HepG2 (cell line): ENCODE measurements around the gene SLC12A9. TPM values are rescaled to one million over a fixed set of nuclear protein-coding genes. Genes with fewer than 3 reads are reported as not detected.

Experiments
- ATM ChIP-seq: fragments of 450-650 bp; IDR thresholded peaks from 2 replicates; pipeline ENCODE4 v1.7.1; 2017; ENCODE audit warnings: mild to moderate bottlenecking, borderline replicate concordance
- ETV5 ChIP-seq: IDR thresholded peaks from 2 replicates; pipeline ENCODE4 v1.6.1; 2018; ENCODE audit warnings: missing biosample characterization, missing genetic modification reagents, inconsistent platforms, borderline replicate concordance
- FOXJ3 ChIP-seq: sonication (generic); formaldehyde crosslinking; IDR thresholded peaks from 2 replicates; pipeline ENCODE4 v1.4.0; 2020; ENCODE audit warnings: missing genetic modification reagents, mild to moderate bottlenecking, borderline replicate concordance
- JUNB ChIP-seq: sonication (generic); formaldehyde crosslinking; IDR thresholded peaks from 2 replicates; pipeline ENCODE4 v1.8.0; 2022; ENCODE audit warnings: missing genetic modification reagents, mild to moderate bottlenecking, borderline replicate concordance
- KLF11 ChIP-seq: IDR thresholded peaks from 2 replicates; pipeline ENCODE4 v1.6.1; 2016; ENCODE audit warnings: missing compliant biosample characterization
- MXI1 ChIP-seq: IDR thresholded peaks from 3 replicates; pipeline ENCODE4 v1.6.1; 2012; ENCODE audit warnings: low read depth, low read length, inconsistent platforms, borderline replicate concordance
- NR2F1 ChIP-seq, 2 experiments: fragments of 450-650 bp in 1 of 2; formaldehyde crosslinking in 1 of 2; IDR thresholded peaks; 2 replicates each; pipeline versions ENCODE4 v1.5.0 to v1.6.1; 2016 to 2020; ENCODE audit warnings: mild to moderate bottlenecking in 1 of 2, missing compliant biosample characterization in 1 of 2, missing genetic modification reagents in 1 of 2, moderate library complexity in 1 of 2
- PAF1 ChIP-seq: IDR thresholded peaks from 2 replicates; pipeline ENCODE4 v1.6.1; 2016; ENCODE audit warnings: missing genetic modification reagents, missing compliant biosample characterization
- RAD21 ChIP-seq: fragments of 450-650 bp; formaldehyde crosslinking; IDR thresholded peaks from 2 replicates; pipeline ENCODE4 v1.5.0; 2020; ENCODE audit warnings: mild to moderate bottlenecking
- RBFOX2 ChIP-seq: fragments of 200-400 bp; formaldehyde crosslinking; IDR thresholded peaks from 2 replicates; pipeline ENCODE4 v1.6.1; 2017; ENCODE audit warnings: low read depth, mild to moderate bottlenecking, low read length
- RBM39 ChIP-seq: fragments of 200-400 bp; formaldehyde crosslinking; IDR thresholded peaks from one replicate; pipeline ENCODE4 v1.6.1; 2018; ENCODE audit warnings: antibody characterized with exemption, mild to moderate bottlenecking, low read depth, low read length; ENCODE audit not compliant: poor library complexity, severe bottlenecking
- SNAPC2 ChIP-seq: sonication (generic); formaldehyde crosslinking; IDR thresholded peaks from 2 replicates; pipeline ENCODE4 v1.8.1; 2022; ENCODE audit warnings: mild to moderate bottlenecking, missing genetic modification reagents
- SOX13 ChIP-seq, 3 experiments: fragments of 450-650 bp in 1 of 3; sonication (generic) in 1 of 3; formaldehyde crosslinking in 1 of 3; IDR thresholded peaks in 2 of 3; conservative IDR thresholded peaks in 1 of 3; 2 replicates each; pipeline versions ENCODE4 v1.5.0 to v1.6.1; 2016 to 2020; ENCODE audit warnings: antibody characterized with exemption in 1 of 3, mild to moderate bottlenecking in 1 of 3, missing compliant biosample characterization in 1 of 3, missing genetic modification reagents in 1 of 3, moderate library complexity in 1 of 3
- SRY ChIP-seq: sonication (generic); formaldehyde crosslinking; IDR thresholded peaks from 2 replicates; pipeline ENCODE4 v1.8.0; 2022; ENCODE audit warnings: mild to moderate bottlenecking, missing genetic modification reagents
- TAF1 ChIP-seq: sonication (generic); formaldehyde crosslinking; IDR thresholded peaks from 2 replicates; pipeline ENCODE4 v1.4.0; 2020; ENCODE audit warnings: missing genetic modification reagents
- TP53 ChIP-seq: sonication (generic); formaldehyde crosslinking; conservative IDR thresholded peaks from 2 replicates; pipeline ENCODE4 v1.4.0; 2020; ENCODE audit warnings: missing genetic modification reagents
- ZNF205 ChIP-seq: IDR thresholded peaks from 2 replicates; pipeline ENCODE4 v1.6.1; 2018; ENCODE audit warnings: missing biosample characterization, missing genetic modification reagents
- ZNF317 ChIP-seq: sonication (generic); formaldehyde crosslinking; IDR thresholded peaks from 2 replicates; pipeline ENCODE4 v1.5.0; 2020; ENCODE audit warnings: mild to moderate bottlenecking, missing genetic modification reagents
- ZNF367 ChIP-seq: sonication (generic); formaldehyde crosslinking; IDR thresholded peaks from 2 replicates; pipeline ENCODE4 v1.4.0; 2020; ENCODE audit warnings: missing genetic modification reagents, borderline replicate concordance
- ZSCAN25 ChIP-seq: sonication (generic); formaldehyde crosslinking; IDR thresholded peaks from 2 replicates; pipeline ENCODE4 v1.8.0; 2022; ENCODE audit warnings: mild to moderate bottlenecking, missing genetic modification reagents
- polyA plus RNA-seq, 8 experiments: library from polyadenylated mRNA; depleted of rRNA in 3 of 8; stranded (reverse) in 7 of 8; unstranded in 1 of 8; fragments of >200 nt; fragmentation: Illumina TruSeq in 4 of 8; extraction: Trizol in 4 of 8; gene quantifications; 2 replicates each; pipeline versions ENCODE4 v1.2.1 to v1.2.3, GENCODE V29; 2011 to 2016; ENCODE audit warnings: low read depth in 4 of 8, missing spikeins in 1 of 8, mixed read lengths in 1 of 8; ENCODE audit not compliant: insufficient read depth in 1 of 8
- total RNA-seq, 5 experiments: library from RNA; depleted of rRNA; stranded (reverse); fragments of >200 nt; fragmentation: Illumina TruSeq; extraction: Trizol; gene quantifications; 2 replicates each; pipeline ENCODE4 v1.2.3, GENCODE V29; 2016; ENCODE audit warnings: low read depth in 1 of 5
- TF ChIP-seq, protein P1 (sequence below): sonication (generic); formaldehyde crosslinking; IDR thresholded peaks from 2 replicates; pipeline ENCODE4 v1.5.1; 2020; ENCODE audit warnings: missing genetic modification reagents, mild to moderate bottlenecking, borderline replicate concordance
- TF ChIP-seq, protein P2 (sequence below): sonication (generic); formaldehyde crosslinking; IDR thresholded peaks from 2 replicates; pipeline ENCODE4 v1.8.1; 2022; ENCODE audit warnings: low read depth, mild to moderate bottlenecking, missing genetic modification reagents
- TF ChIP-seq, protein P3 (sequence below): IDR thresholded peaks from 2 replicates; pipeline ENCODE4 v1.6.1; 2016; ENCODE audit warnings: missing genetic modification reagents, missing compliant biosample characterization

SLC12A9 gene
- total and polyA plus RNA-seq, 2 of the 13 experiments (the other 11 are each of a cell fraction or from before 2014, with no cell fraction given), result 8.7 to 16.6 TPM

DNA sequence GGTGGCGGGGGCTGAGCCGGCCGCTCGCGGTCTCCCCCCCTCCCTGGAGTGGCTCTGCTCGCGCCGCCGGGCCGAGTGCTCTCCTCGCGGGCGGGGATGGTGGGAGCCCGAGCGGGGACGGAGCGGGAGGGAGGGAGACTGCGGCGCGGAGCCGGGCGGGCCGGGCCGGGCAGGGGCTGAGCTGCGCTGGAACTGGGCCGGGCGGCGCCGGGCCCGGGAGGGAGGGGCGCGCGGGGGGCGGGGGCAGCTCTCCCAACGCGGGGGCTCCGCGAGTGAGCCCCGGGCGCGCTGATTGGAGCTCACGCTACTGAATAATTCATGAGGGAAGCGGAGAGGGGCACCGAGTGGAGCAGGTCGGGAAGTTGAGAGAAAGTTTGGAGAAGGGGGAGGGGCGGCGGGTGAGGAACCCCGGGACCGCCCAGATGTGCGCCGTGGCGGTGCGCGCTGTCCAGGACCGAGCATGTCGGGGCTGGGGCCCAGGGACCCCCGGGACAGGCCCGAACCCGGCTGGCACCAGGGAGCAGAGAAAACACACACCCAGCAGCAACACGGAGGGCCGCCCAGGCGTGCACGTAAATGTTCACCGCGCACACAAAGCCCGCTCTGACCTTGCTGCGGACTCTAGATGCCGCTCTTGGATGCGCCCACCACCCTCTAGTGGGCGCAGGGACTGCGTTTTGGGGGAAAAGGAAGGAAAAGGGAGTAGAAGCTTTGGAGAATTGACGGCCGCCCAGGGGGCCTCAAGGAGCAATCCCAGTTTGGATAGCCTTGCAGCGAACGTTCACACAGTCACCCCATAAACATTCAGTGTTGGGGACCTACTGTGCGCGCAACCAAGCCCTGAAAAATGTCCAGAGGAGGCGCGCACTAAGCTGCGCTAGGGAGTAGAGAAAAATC, 24.9 kb upstream of the SLC12A9 start, which contains the start of gene EPHB4 (continued):
- TF ChIP-seq RBFOX2, result peak; percentile 80
- TF ChIP-seq RAD21 (CRISPR knock-in tag), result peak; percentile 67; the same call in 1 of the 2 replicates
- peak; percentile 60; the same call in 1 of the 2 replicates for TF ChIP-seq TP53
- TF ChIP-seq ZNF367 (CRISPR knock-in tag), result no peak
- TF ChIP-seq, protein P1, sequence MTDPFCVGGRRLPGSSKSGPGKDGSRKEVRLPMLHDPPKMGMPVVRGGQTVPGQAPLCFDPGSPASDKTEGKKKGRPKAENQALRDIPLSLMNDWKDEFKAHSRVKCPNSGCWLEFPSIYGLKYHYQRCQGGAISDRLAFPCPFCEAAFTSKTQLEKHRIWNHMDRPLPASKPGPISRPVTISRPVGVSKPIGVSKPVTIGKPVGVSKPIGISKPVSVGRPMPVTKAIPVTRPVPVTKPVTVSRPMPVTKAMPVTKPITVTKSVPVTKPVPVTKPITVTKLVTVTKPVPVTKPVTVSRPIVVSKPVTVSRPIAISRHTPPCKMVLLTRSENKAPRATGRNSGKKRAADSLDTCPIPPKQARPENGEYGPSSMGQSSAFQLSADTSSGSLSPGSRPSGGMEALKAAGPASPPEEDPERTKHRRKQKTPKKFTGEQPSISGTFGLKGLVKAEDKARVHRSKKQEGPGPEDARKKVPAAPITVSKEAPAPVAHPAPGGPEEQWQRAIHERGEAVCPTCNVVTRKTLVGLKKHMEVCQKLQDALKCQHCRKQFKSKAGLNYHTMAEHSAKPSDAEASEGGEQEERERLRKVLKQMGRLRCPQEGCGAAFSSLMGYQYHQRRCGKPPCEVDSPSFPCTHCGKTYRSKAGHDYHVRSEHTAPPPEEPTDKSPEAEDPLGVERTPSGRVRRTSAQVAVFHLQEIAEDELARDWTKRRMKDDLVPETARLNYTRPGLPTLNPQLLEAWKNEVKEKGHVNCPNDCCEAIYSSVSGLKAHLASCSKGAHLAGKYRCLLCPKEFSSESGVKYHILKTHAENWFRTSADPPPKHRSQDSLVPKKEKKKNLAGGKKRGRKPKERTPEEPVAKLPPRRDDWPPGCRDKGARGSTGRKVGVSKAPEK (CRISPR knock-in tag), result no peak
- TF ChIP-seq ZSCAN25, result peak; percentile 83; the same call in 1 of the 2 replicates
- 0 out of 2 replicates have a peak, but pooled peaks have one; percentile 24 for TF ChIP-seq KLF11 (CRISPR knock-in tag)
- TF ChIP-seq ZNF205 (CRISPR knock-in tag), result peak; percentile 78
- TF ChIP-seq, protein P2, sequence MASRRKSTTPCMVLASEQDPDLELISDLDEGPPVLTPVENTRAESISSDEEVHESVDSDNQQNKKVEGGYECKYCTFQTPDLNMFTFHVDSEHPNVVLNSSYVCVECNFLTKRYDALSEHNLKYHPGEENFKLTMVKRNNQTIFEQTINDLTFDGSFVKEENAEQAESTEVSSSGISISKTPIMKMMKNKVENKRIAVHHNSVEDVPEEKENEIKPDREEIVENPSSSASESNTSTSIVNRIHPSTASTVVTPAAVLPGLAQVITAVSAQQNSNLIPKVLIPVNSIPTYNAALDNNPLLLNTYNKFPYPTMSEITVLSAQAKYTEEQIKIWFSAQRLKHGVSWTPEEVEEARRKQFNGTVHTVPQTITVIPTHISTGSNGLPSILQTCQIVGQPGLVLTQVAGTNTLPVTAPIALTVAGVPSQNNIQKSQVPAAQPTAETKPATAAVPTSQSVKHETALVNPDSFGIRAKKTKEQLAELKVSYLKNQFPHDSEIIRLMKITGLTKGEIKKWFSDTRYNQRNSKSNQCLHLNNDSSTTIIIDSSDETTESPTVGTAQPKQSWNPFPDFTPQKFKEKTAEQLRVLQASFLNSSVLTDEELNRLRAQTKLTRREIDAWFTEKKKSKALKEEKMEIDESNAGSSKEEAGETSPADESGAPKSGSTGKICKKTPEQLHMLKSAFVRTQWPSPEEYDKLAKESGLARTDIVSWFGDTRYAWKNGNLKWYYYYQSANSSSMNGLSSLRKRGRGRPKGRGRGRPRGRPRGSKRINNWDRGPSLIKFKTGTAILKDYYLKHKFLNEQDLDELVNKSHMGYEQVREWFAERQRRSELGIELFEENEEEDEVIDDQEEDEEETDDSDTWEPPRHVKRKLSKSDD (CRISPR knock-in tag), result no peak
- TF ChIP-seq SNAPC2 (CRISPR knock-in tag), result peak; percentile 45; the same call in 1 of the 2 replicates
- peak; percentile 39; the same call in 1 of the 2 replicates for TF ChIP-seq ZNF317
- peak; percentile 16; the same call in 1 of the 3 replicates for TF ChIP-seq MXI1
- TF ChIP-seq NR2F1 (CRISPR knock-in tag; IDR thresholded peaks at IDR 0.05), result peak in 1 of 2 experiments; percentile 19; a peak in 1 of 4 replicates
- TF ChIP-seq RBM39, result peak; percentile 84
- no peak for TF ChIP-seq ATM
- peak; percentile 84 for TF ChIP-seq TAF1 (CRISPR knock-in tag)
- peak; percentile 73; the same call in 1 of the 2 replicates for TF ChIP-seq SRY (CRISPR knock-in tag)
- TF ChIP-seq SOX13 (IDR thresholded peaks at IDR 0.05), result no peak
- no peak for TF ChIP-seq SOX13 (CRISPR knock-in tag; conservative IDR thresholded peaks at IDR 0.05 in 1 of 2, IDR thresholded peaks at IDR 0.05 in 1 of 2)
- no peak for TF ChIP-seq PAF1 (CRISPR knock-in tag)
- TF ChIP-seq JUNB (CRISPR knock-in tag), result no peak
- TF ChIP-seq, protein P3, sequence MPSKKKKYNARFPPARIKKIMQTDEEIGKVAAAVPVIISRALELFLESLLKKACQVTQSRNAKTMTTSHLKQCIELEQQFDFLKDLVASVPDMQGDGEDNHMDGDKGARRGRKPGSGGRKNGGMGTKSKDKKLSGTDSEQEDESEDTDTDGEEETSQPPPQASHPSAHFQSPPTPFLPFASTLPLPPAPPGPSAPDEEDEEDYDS, result 0 out of 2 replicates have a peak, but pooled peaks have one; percentile 48
- TF ChIP-seq ETV5 (CRISPR knock-in tag), result peak; percentile 35; the same call in 1 of the 2 replicates
- peak; percentile 25; the same call in 1 of the 2 replicates for TF ChIP-seq FOXJ3 (CRISPR knock-in tag)
